HL-60 (cell line): Measurements from ENCODE around the gene SDCBP2.

Source experiments
- POLR2AphosphoS5 ChIP-seq: IDR thresholded peaks from 2 replicates; pipeline ENCODE4 v1.6.1; 2012; ENCODE audit warnings: low read depth
- TF ChIP-seq, protein P1 (sequence below): IDR thresholded peaks from 2 replicates; pipeline ENCODE4 v1.6.1; 2012; ENCODE audit warnings: low read depth; ENCODE audit not compliant: insufficient replicate concordance

DNA sequence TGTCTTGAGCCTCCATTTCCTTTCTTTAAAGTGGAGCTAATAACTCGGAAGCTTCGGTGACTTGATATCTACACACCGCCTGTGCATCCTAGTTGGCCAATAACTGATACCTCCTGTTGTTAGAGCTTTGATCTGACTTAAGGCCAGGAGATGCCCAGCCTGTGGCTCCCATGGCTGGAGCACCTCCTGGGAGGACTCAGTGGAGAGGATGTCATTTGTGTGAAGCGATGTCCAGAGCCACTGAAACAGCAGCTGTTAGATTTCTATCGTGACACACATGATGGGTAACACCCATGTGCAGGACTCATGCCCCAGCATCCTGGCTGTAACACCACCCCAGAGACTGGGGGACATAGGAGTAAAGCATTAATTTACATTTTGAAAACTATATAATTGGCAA lies 30.8 kb downstream of the SDCBP2 start:
- TF ChIP-seq, protein P1, sequence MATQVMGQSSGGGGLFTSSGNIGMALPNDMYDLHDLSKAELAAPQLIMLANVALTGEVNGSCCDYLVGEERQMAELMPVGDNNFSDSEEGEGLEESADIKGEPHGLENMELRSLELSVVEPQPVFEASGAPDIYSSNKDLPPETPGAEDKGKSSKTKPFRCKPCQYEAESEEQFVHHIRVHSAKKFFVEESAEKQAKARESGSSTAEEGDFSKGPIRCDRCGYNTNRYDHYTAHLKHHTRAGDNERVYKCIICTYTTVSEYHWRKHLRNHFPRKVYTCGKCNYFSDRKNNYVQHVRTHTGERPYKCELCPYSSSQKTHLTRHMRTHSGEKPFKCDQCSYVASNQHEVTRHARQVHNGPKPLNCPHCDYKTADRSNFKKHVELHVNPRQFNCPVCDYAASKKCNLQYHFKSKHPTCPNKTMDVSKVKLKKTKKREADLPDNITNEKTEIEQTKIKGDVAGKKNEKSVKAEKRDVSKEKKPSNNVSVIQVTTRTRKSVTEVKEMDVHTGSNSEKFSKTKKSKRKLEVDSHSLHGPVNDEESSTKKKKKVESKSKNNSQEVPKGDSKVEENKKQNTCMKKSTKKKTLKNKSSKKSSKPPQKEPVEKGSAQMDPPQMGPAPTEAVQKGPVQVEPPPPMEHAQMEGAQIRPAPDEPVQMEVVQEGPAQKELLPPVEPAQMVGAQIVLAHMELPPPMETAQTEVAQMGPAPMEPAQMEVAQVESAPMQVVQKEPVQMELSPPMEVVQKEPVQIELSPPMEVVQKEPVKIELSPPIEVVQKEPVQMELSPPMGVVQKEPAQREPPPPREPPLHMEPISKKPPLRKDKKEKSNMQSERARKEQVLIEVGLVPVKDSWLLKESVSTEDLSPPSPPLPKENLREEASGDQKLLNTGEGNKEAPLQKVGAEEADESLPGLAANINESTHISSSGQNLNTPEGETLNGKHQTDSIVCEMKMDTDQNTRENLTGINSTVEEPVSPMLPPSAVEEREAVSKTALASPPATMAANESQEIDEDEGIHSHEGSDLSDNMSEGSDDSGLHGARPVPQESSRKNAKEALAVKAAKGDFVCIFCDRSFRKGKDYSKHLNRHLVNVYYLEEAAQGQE: no peak
- TF ChIP-seq POLR2AphosphoS5: no peak
